Measurements from ENCODE around the gene CEP170. TPM values are rescaled to one million over a fixed set of nuclear protein-coding genes. Genes with fewer than 3 reads are reported as not detected.
"Not testable (repeated sequence)": the region's sequence is repeated elsewhere in the genome, so short reads cannot be mapped to it uniquely, and the experiment has no call there.

Gene CEP170
- total RNA-seq, 1 donor from 2014 or later: 44.7 TPM

DNA sequence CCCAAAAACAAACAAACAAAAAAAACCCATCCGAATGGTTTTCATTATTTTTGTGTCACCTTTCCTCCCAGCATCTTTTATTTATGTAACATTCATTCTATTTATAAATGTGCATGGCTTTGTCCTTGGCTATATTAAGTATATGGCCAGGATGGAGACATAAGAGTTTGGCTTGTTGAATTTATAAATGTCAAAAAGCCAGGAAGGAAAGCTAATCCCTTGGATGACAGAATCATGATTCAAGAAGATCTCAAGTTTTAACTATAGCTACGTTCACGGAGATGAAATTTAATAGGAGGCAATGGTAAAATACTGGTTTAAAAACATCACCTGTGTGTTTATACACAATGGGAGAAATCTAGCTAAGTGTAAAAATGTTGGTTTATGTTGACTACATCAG is 5.0 kb downstream of the CEP170 start:
- no peak for ATAC-seq
- intact Hi-C loops (cut with DNase I): loop anchor here (10.0 kb wide), 1 partner anchor 45 kb away; no protein-coding TSS in a partner anchor

DNA sequence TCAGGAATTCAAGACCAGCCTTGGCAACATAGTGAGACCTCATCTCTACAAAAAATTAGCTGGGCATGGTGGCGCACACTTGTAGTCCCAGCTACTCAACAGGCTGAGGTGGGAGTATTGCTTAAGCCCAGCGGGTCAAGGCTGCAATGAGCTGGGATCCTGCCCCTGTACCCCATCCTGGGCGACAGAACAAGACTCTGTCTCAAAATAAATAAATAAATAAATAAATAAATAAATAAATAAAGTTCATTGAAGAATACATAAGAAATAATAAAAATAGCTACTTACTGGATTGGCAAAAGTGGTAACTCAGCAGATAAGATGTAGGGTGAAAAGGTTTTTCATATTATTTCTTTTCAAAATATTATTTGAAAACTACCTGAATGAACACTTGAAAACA is 5.9 kb downstream of the CEP170 start:
- no peak for ATAC-seq
- intact Hi-C loops (cut with DNase I): no loop called here
- no peak for DNase-seq (ENCODE audit: missing footprints)

More for the DNA sequence above, 5.0 kb downstream of the CEP170 start:
- no peak for DNase-seq (ENCODE audit: missing footprints)

DNA sequence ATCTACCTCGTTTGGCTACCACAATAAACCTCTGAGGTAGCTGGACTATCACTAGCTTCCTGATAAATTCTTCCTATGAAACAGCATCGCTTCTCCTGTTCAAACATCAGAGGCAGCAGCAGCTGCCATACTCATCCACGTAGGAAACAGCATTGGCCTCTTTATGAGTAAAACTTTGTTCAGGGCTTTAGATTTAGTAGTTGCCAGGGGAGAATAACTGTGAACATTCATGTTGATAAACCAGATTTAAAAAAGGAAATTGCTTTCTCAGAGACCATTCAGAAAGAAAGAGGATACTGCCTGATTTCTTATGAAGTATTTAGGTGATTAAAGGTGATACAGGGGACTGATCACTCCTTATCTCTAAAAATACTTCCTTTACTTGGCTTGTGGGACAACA is 7.2 kb downstream of the CEP170 start:
- ATAC-seq (no peak), DNase-seq (ENCODE audit: missing footprints) (no peak)
- intact Hi-C loops (cut with DNase I): no loop called here

DNA sequence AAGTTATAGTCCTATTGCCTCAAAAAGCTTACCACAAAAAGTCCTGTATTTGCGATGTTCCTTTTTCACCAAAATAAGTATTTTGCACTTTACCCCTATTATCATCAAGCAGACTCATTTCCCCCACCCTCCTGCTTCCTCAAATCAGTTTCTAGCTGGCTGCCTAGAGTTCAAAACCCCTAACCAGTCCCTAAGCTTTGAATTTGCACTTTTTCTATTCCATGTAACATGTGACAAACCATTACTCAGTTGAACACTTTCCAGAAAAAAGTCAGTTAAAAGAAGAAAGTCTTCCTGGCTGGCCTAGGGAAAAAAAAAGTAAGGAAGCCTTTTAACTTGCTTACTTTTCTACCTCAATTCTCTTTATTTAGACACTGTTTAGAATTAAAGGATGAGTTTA is 8.2 kb downstream of the CEP170 start:
- intact Hi-C loops (cut with DNase I): no loop called here
- ATAC-seq (no peak), DNase-seq (ENCODE audit: missing footprints) (no peak)

DNA sequence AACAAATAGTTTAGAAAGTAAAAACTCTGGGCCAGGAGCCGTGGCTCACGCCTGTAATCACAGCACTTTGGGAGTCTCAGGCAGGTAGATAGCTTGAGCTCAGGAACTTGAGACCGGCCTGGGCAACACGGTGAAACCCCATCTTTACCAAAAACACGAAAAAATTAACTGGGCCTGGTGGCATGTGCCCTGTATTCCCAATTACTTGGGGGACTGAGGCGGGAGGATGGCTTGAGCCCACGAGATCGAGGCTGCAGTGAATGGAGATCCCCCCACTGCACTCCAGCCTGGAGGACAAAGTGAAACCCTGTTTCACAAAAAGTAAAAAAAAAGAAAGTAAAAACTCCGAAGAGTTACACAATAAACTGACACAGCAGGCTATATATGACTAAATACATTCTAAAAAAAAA is 10.6 kb downstream of the CEP170 start:
- intact Hi-C loops (cut with DNase I): no loop called here
- no peak for ATAC-seq
- DNase-seq (ENCODE audit: missing footprints): no peak

DNA sequence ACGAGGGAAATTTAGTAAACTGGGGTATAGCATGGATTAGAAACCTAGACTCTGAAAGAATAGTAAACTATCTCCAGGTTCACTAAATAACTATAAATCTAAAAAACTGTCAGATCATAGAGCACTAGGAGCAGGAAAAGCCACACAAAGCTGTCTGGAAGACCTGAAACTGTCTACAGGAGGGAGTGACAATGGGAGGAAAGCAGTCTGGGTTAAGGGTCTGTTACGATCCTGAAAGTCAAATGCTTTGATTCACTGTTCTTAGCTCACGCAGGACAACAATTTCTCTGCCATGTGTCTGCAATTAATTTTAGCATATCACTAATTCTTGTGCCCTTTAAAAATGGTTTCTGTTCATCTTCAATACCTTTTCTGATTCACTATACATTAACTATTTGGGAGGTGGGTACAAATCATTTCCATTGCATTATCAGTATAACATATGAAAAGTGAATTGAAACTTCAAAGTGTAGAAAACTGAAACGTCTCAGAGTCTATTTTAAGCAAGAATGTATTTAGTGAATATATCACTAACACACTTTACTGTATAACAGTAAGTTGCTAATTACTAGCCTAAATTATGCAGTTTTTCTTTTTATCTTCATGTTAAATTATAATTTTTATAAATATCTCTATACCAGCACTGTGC is 18.4 kb downstream of the CEP170 start:
- ATAC-seq (no peak), DNase-seq (ENCODE audit: missing footprints) (no peak)
- intact Hi-C loops (cut with DNase I): no loop called here

DNA sequence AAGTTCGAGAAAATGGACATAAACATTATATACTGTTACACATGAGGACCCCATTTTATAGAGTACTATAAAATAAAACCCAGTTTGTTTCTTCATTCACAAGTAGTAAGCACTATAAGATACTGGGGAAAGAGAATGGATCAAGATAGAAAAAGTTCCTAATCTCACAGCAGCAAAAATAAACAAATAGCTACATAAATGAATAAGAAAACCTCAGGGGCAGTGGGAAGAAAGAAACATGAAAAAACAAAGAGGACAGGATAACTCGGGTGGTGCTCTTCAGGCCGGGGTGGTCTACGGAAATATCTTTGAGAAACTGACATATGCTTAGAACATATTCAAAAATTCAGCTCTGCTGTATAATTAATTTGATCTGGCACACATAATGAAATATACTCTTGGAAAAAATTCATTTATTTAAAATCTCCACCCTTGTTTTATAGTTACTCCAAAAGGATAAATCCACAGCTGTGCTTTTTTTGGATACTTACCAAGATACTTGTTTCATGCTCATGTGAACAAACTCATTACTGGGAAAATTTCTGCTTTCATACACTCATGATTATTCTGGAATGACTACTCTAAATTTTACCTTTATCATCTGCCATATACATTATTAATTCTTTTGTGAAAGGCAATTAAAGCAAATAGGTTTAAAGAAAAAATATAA is 20.0 kb downstream of the CEP170 start:
- ATAC-seq: no peak
- no peak for DNase-seq (ENCODE audit: missing footprints)
- intact Hi-C loops (cut with DNase I): no loop called here

DNA sequence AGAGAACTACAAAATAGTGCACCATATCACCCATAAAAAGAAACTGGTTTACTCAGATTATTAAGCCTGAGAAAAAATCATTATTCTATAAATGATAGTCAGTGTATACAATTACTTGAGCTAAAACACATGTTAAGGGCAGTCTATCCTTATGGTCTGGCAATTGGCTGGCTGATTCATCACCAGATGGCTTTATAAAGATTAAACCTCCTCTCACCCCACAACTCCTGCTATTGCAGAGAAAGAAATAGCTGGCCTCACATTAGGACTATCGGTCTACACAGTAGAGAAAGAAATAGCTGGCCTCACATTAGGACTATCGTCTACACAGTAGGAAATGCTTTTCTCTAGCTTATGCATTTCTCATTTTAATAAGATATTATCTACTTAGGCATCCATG is 21.2 kb downstream of the CEP170 start:
- intact Hi-C loops (cut with DNase I): no loop called here
- ATAC-seq: no peak
- no peak for DNase-seq (ENCODE audit: missing footprints)

DNA sequence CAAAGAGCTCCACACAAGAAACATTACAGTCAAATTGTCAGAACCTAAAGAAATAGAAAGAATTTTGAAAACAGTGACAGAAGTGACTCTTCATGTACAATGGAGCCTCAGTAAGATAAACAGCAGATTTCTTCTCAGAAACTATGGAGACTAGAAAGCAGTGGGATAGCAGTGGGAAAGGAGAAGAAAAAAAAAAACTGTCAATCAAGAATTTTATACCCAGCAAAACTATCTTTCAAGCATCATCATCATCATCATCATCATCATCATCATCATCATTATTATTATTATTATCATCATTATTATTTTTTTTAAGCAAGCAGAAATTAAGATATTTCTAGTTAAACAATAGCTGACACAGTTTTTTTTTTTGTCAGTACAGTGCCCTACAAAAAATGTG is 24.2 kb downstream of the CEP170 start:
- no peak for ATAC-seq
- intact Hi-C loops (cut with DNase I): no loop called here

DNA sequence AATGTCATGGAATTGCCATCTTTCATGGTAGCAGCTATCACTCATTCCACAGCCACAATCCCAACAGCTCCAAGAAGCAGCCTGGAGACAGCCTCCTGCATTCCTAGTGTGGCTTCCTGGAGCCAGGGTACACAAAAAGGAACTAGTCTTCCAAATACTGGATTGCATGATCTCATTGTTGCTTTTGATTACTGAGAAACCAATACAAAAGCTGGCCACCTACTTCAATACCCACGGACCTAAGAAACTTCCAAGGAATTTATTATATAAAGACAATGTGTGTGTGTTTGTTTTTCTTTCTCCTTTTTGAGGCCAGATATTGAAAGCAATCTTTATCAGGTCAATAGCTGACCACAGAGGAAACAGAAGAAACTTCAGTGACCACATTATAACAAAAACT is 25.6 kb downstream of the CEP170 start:
- DNase-seq (ENCODE audit: missing footprints): no peak
- intact Hi-C loops (cut with DNase I): no loop called here

More for the DNA sequence above, 24.2 kb downstream of the CEP170 start:
- no peak for DNase-seq (ENCODE audit: missing footprints)

DNA sequence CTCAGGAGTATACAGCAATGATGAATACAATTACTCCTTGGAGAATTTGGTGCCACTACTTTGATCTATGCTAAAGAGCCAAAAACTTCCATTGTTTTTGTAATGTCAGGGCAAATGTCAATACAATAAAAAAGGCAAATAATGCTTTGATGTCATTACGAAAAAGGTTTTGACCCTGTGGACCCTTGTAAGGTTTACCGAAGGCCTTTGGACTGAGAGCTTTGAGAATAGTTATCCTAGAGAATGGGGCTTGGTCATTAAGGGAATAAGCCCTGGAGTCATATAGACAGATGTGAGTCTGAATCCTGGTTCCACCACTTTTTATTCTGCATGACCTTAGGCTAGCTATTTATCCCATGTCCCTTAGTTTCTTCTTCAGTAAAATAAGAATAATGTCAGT is 27.5 kb downstream of the CEP170 start:
- no peak for ATAC-seq
- no peak for DNase-seq (ENCODE audit: missing footprints)
- intact Hi-C loops (cut with DNase I): no loop called here

More for the DNA sequence above, 25.6 kb downstream of the CEP170 start:
- ATAC-seq: no peak

DNA sequence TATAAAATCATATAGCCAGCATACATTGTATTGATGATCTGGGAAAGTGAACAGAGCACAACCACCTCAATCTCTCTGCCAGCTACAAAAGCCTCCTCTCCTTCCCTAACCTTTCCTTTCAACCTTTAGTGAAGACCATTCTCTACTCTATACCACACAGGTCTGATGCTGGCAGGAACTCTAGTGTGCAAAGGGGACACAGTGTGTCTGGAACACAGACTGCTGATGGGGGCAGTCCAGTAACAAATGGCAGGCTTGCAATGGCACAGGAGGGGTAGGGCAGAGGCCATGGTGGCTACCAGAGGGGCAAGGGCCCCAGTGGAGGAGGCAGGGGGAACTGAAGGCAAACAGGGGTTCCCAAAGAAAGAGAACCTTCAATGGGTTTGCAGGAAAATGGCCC is 37.0 kb downstream of the CEP170 start:
- intact Hi-C loops (cut with DNase I): no loop called here
- ATAC-seq (no peak), DNase-seq (ENCODE audit: missing footprints) (no peak)

DNA sequence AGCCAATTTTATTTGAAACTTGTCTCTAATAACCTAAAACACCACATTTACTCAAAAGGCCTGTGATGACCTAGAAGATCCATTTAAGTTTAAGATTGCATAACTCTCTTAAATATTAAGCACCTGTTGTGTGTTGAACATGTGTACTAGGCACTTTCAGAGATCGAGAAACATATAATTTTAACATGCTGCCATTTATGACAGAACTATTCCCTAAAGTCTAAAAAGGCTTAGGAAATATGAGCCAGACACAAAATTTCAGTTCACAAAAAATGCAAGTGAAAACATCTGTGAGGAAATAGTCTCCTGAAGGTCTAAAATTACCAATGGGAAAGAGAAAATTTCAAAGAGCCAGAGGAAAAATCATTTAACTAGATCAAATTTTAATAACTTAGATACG is 37.7 kb downstream of the CEP170 start:
- intact Hi-C loops (cut with DNase I): no loop called here
- DNase-seq (ENCODE audit: missing footprints) (no peak), ATAC-seq (no peak)

DNA sequence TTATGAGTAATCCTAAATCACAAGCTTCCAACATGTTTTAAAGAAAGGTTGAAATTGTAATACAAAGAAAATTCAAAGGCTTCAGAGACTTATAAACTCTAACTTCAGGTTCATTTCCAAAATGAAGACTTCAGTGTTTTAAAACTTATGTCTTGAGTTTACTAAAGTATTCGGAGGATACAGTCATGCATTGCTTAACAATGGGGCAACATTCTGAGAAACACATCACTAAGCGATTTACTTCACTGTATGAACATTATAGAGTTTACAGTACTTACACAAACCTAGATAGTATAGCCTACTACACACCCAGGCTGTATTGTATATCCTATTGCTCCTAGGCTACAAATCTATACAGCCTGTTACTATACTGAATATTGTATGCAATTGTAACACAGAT is 38.3 kb downstream of the CEP170 start:
- intact Hi-C loops (cut with DNase I): no loop called here
- no peak for ATAC-seq
- DNase-seq (ENCODE audit: missing footprints): no peak

DNA sequence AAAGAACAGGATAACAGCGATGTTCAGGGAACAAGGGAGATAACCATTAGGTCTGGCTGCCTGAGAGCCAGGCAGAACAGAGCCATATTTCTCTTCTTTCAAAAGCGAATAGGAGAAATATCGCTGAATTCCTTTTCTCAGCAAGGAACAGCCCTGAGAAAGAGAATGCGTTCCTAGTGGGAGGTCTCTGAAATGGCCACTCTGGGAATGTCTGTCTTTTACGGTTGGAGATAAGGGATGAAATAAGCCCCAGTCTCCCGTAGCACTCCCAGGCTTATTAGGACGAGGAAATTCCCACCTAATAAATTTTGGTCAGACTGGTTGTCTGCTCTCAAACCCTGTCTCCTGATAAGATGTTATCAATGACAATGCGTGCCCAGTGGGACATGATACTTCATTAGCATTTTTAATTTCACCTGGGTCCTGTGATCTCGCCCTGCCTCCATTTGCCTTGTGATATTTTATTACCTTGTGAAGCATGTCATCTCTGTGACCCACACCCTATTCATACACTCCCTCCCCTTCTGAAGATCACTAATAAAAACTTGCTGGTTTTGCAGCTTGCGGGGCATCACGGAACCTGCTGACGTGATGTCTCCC is 39.7 kb downstream of the CEP170 start:
- intact Hi-C loops (cut with DNase I); ATAC-seq; DNase-seq (ENCODE audit: missing footprints): not testable (repeated sequence)

DNA sequence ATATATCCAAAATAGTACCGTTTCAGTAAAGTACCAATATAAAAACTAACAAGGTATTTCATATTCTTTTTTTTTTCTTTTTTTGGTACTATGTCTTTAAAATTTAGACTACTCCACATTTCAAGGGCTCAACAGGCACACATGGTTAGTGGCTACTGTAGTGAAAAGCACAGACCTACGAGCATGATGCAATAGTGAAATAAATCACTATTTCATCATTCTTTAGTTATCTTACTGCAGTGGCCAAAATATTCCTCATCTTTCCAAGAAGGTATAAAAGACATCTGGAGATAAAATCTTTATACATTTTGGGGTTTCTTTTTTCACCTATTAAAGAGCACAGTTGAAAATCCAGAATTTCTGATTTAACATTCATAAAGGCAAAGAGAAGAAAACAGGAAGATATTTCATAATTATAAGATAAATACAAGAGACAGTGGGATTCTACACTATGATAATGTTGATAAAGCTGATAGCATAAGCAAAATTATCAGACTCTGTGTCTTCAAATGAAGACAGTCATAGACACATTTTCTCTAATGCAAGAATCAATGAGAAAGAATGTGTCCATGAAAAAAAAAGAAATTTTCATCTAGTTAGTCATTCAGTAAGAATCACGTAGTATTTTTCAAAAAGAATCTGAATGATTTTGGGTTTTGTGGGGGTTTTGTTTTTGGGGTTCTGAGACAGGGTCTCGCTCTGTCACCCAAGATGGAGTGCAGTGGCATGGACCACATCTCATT is 41.9 kb downstream of the CEP170 start:
- ATAC-seq (peak; percentile 70), DNase-seq (ENCODE audit: missing footprints) (no peak)
- intact Hi-C loops (cut with DNase I): no loop called here

DNA sequence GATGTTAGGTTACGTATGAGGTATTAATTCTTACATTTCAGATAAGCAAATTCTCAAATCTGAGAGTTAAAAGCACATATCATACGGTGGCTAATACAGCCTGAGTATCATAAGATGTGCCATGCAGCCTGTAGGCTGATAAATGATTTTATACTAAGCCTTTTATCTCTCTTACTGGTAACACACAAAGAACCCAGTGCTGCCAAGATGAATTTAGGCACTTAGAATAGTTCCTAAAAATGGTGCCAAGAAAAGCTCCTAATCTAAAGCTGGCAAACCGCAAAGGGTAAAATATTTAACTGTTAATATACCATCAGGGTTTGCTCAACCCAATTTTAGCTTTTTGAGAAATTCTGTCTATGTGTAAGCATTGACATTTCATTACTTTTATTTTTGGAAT is 43.1 kb downstream of the CEP170 start:
- peak; percentile 80 for ATAC-seq
- intact Hi-C loops (cut with DNase I); DNase-seq (ENCODE audit: missing footprints): not testable (repeated sequence)

DNA sequence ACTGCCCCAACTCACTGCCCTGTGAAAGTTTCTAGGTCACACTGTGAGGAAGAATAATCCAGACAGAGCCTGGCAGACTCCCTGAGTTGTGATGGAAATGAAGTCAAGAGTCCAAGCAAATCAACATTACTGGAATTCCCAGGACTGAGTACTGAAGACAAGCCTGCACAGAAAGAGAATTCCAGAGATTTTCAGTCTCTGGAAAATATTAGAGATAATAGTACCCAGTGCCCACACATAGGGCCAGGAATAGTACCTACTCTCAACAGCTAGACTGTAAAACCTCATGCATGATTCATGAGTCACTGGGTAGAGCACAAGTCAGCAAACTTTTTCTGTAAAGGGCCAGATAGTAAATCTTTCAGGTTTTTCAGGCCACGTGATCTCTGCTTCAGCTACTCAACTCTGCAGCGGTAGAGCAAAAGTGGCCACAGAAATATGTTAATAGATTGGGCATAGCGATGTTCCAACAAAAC is 50.0 kb downstream of the CEP170 start:
- intact Hi-C loops (cut with DNase I): loop anchor here (10.0 kb wide), 1 partner anchor 50 kb away; the partner anchor contains the start of genes CEP170 and SDCCAG8
- ATAC-seq: peak; percentile 81

DNA sequence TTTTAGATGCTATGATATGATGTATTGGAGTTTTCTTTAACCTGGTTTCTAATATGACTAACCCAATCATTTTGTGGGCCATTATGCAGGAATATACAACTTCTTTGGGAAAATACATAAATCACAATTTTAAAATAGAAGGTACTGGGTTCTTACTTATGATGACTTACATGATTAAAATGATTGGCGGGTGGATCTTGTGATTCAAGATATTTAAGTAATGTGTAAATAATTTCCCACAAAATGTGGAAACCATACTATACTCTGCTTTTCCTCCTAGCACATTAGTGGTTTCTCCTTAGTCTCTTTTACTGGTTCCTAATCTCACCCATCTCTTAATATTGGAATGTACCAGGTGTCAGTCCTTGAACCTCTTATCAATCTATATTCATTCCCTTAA is 50.7 kb downstream of the CEP170 start:
- DNase-seq (ENCODE audit: missing footprints); ATAC-seq: not testable (repeated sequence)
- intact Hi-C loops (cut with DNase I): loop anchor here (10.0 kb wide), 1 partner anchor 50 kb away; the partner anchor contains the start of genes CEP170 and SDCCAG8

More for the DNA sequence above, 50.0 kb downstream of the CEP170 start:
- DNase-seq (ENCODE audit: missing footprints): not testable (repeated sequence)

Data from Right ventricle myocardium inferior (tissue), 1 donor.